IMR-90 (cell line): Measurements from ENCODE around the gene PLD5. TPM values are rescaled to one million over a fixed set of nuclear protein-coding genes. Genes with fewer than 3 reads are reported as not detected.

ENCODE experiments used
- ATAC-seq: fragments of 200-7000 bp; cut with Tn5 transposase; 2 replicates; pipeline ENCODE4 v1.9.1; 2020; ENCODE audit warnings: low read depth, mild to moderate bottlenecking, moderate library complexity
- BruUV-seq: library from RNA; stranded (reverse); fragments of 400-500 nt; replicated peaks from 2 replicates; lab custom pipeline; 2021; lab: Mats Ljungman, UMichigan
- CTCF ChIA-PET: fragments of 300-600 bp; formaldehyde crosslinking; extraction: SDS; loops from one replicate; lab custom pipeline; 2021; ENCODE audit warnings: antibody characterized with exemption; lab: Yijun Ruan, JAX
- POLR2A ChIA-PET: fragments of 300-600 bp; sonication (Branson Sonifier 250); formaldehyde crosslinking; loops from one replicate; lab custom pipeline; 2022; ENCODE audit warnings: antibody characterized with exemption; ENCODE audit not compliant: unreplicated experiment; lab: Charles Lee
- DNase-seq: peaks from one replicate; pipeline ENCODE4 v3.0.0; 2013
- H2AFZ ChIP-seq: replicated peaks from 2 replicates; pipeline ENCODE3; 2013; ENCODE audit warnings: low read length, mild to moderate bottlenecking; ENCODE audit not compliant: poor library complexity
- H2AK5ac ChIP-seq: 2 replicates; pipeline ENCODE4 v1.6.1; 2013; ENCODE audit warnings: low read depth, low read length, inconsistent platforms
- H2AK9ac ChIP-seq: replicated peaks from 2 replicates; pipeline ENCODE3; 2013; ENCODE audit warnings: mild to moderate bottlenecking, low read depth, low read length, moderate library complexity; ENCODE audit not compliant: poor library complexity
- H2BK120ac ChIP-seq: 2 replicates; pipeline ENCODE4 v1.6.1; 2013; ENCODE audit warnings: low read depth, low read length, inconsistent platforms
- H2BK15ac ChIP-seq: 3 replicates; pipeline ENCODE4 v1.6.1; 2013; ENCODE audit warnings: low read depth, low read length, inconsistent platforms
- H2BK20ac ChIP-seq: 2 replicates; pipeline ENCODE4 v1.6.1; 2013; ENCODE audit warnings: low read depth, mild to moderate bottlenecking, inconsistent platforms, low read length, moderate library complexity
- H2BK5ac ChIP-seq: 2 replicates; pipeline ENCODE4 v1.6.1; 2013; ENCODE audit warnings: mild to moderate bottlenecking, low read depth, low read length, inconsistent platforms; ENCODE audit not compliant: poor library complexity, severe bottlenecking
- H3K14ac ChIP-seq: replicated peaks from 2 replicates; pipeline ENCODE4 v1.6.1; 2013; ENCODE audit warnings: low read depth, low read length, inconsistent platforms
- H3K18ac ChIP-seq: 2 replicates; pipeline ENCODE4 v1.6.1; 2013; ENCODE audit warnings: low read depth, low read length, control low read depth
- H3K23ac ChIP-seq: 2 replicates; pipeline ENCODE4 v1.6.1; 2013; ENCODE audit warnings: low read depth, low read length, inconsistent platforms
- H3K27ac ChIP-seq: 2 replicates; pipeline ENCODE4 v1.5.1; 2013; ENCODE audit warnings: mild to moderate bottlenecking, control low read depth, low read length; ENCODE audit not compliant: insufficient read depth
- H3K27me3 ChIP-seq: 2 replicates; pipeline ENCODE4 v1.6.1; 2013; ENCODE audit warnings: low read length; ENCODE audit not compliant: control insufficient read depth, insufficient read depth
- H3K36me3 ChIP-seq: 2 replicates; pipeline ENCODE4 v1.6.1; 2013; ENCODE audit warnings: low read length, mixed read lengths; ENCODE audit not compliant: control insufficient read depth, insufficient read depth
- H3K4ac ChIP-seq: 2 replicates; pipeline ENCODE4 v1.6.1; 2013; ENCODE audit warnings: low read depth, low read length, inconsistent platforms
- H3K4me1 ChIP-seq: 2 replicates; pipeline ENCODE4 v1.6.1; 2013; ENCODE audit warnings: low read length, mixed read lengths; ENCODE audit not compliant: control insufficient read depth, insufficient read depth
- H3K4me2 ChIP-seq: 2 replicates; pipeline ENCODE4 v1.6.1; 2013; ENCODE audit warnings: low read depth, mild to moderate bottlenecking, control low read depth, low read length, moderate library complexity
- H3K4me3 ChIP-seq: 2 replicates; pipeline ENCODE4 v1.5.1; 2013; ENCODE audit warnings: low read depth, mild to moderate bottlenecking, control low read depth, low read length, moderate library complexity; ENCODE audit not compliant: insufficient read depth
- H3K56ac ChIP-seq: 2 replicates; pipeline ENCODE4 v1.6.1; 2013; ENCODE audit warnings: low read length, inconsistent platforms; ENCODE audit not compliant: insufficient read depth; ENCODE audit errors: extremely low read depth
- H3K79me1 ChIP-seq, 2 experiments: 2 replicates each; pipeline ENCODE4 v1.6.1; 2013; ENCODE audit warnings: low read length in 2 of 2, inconsistent platforms in 1 of 2, low read depth in 1 of 2
- H3K9ac ChIP-seq: 2 replicates; pipeline ENCODE4 v1.6.1; 2013; ENCODE audit warnings: low read depth, low read length, control low read depth
- H3K9me1 ChIP-seq: 2 replicates; pipeline ENCODE4 v1.6.1; 2013; ENCODE audit warnings: low read length, inconsistent platforms; ENCODE audit not compliant: insufficient read depth
- H3K9me3 ChIP-seq: 2 replicates; pipeline ENCODE4 v1.6.1; 2013; ENCODE audit warnings: low read length; ENCODE audit not compliant: control insufficient read depth, insufficient read depth
- H4K20me1 ChIP-seq: 2 replicates; pipeline ENCODE4 v1.6.1; 2013; ENCODE audit warnings: low read length, inconsistent platforms; ENCODE audit not compliant: insufficient read depth
- H4K5ac ChIP-seq: 2 replicates; pipeline ENCODE4 v1.6.1; 2013; ENCODE audit warnings: mild to moderate bottlenecking, low read depth, low read length, control low read depth
- H4K8ac ChIP-seq, 2 experiments: 2 replicates each; pipeline ENCODE4 v1.6.1; 2013; ENCODE audit warnings: low read depth in 2 of 2, low read length in 2 of 2, control low read depth in 1 of 2, inconsistent platforms in 1 of 2
- H4K91ac ChIP-seq: 2 replicates; pipeline ENCODE4 v1.6.1; 2013; ENCODE audit warnings: low read depth, low read length, inconsistent platforms; ENCODE audit not compliant: insufficient read depth
- BHLHE40 ChIP-seq: fragments of 150-350 bp; IDR thresholded peaks from 2 replicates; pipeline ENCODE4 v1.6.1; 2016; ENCODE audit warnings: mild to moderate bottlenecking, low read depth, low read length
- CEBPB ChIP-seq: IDR thresholded peaks from 2 replicates; pipeline ENCODE4 v1.6.1; 2012; ENCODE audit warnings: low read depth, low read length, improper control_type of control experiment
- CHD1 ChIP-seq: IDR thresholded peaks from 2 replicates; pipeline ENCODE4 v1.6.1; 2012; ENCODE audit warnings: low read depth, low read length, improper control_type of control experiment
- CTCF ChIP-seq: conservative IDR thresholded peaks from 2 replicates; pipeline ENCODE4 v1.5.1; 2012; ENCODE audit warnings: mild to moderate bottlenecking, low read depth, low read length, improper control_type of control experiment
- ELK1 ChIP-seq: fragments of 150-350 bp; IDR thresholded peaks from 2 replicates; pipeline ENCODE4 v1.6.1; 2016; ENCODE audit warnings: low read depth, mild to moderate bottlenecking, low read length, moderate library complexity, borderline replicate concordance
- FOS ChIP-seq: fragments of 150-350 bp; IDR thresholded peaks from 2 replicates; pipeline ENCODE4 v1.6.1; 2016; ENCODE audit warnings: low read depth, low read length
- NFE2L2 ChIP-seq: fragments of 150-350 bp; IDR thresholded peaks from 2 replicates; pipeline ENCODE4 v1.6.1; 2016; ENCODE audit warnings: low read depth, mild to moderate bottlenecking, low read length
- POLR2A ChIP-seq: IDR thresholded peaks from 2 replicates; pipeline ENCODE4 v1.6.1; 2012; ENCODE audit warnings: mild to moderate bottlenecking, low read depth, low read length
- RCOR1 ChIP-seq: IDR thresholded peaks from 2 replicates; pipeline ENCODE4 v1.6.1; 2012; ENCODE audit warnings: mild to moderate bottlenecking, low read length, improper control_type of control experiment; ENCODE audit not compliant: insufficient replicate concordance
- RFX5 ChIP-seq: IDR thresholded peaks from 2 replicates; pipeline ENCODE4 v1.8.0; 2012; ENCODE audit warnings: low read depth, mild to moderate bottlenecking, low read length, moderate library complexity
- SMC3 ChIP-seq: fragments of 150-350 bp; IDR thresholded peaks from 2 replicates; pipeline ENCODE4 v1.6.1; 2016; ENCODE audit warnings: low read depth, mild to moderate bottlenecking, antibody characterized with exemption, low read length, moderate library complexity
- USF2 ChIP-seq: fragments of 150-350 bp; IDR thresholded peaks from 2 replicates; pipeline ENCODE4 v1.6.1; 2017; ENCODE audit warnings: mild to moderate bottlenecking, antibody characterized with exemption, low read length, low read depth
- WGBS, 2 experiments: methylation state at CpG; one replicate each; pipeline versions ENCODE4 v1.1.5 to v1.1.7; 2013; ENCODE audit warnings: missing lambda C conversion rate in 2 of 2; ENCODE audit not compliant: insufficient read length in 1 of 2; ENCODE audit errors: extremely low coverage in 2 of 2; 5-methylcytosine and 5-hydroxymethylcytosine counted together
- dilution Hi-C: fragments of 300-500 bp; cut with HindIII; formaldehyde crosslinking; loops from one replicate; pipeline ENCODE4 v1.14.3; 2018; ENCODE audit warnings: low sequenced_read_pairs; ENCODE audit not compliant: unreplicated experiment
- in situ Hi-C: fragments of 300-500 bp; cut with MboI; formaldehyde crosslinking; loops from 3 replicates; pipeline ENCODE4 v1.14.3; 2019; ENCODE audit warnings: low sequenced_read_pairs, inconsistent platforms, mixed read lengths
- intact Hi-C: fragments of 100-400 bp; cut with micrococcal nuclease; formaldehyde crosslinking; loops from 2 replicates; pipeline ENCODE4 v1.10.0; 2022
- polyA plus RNA-seq, 3 experiments: library from polyadenylated mRNA; depleted of rRNA; stranded (reverse); fragments of >200 nt; gene quantifications; 2 replicates each; pipeline ENCODE4 v1.2.3, GENCODE V29; 2012; ENCODE audit warnings: low replicate concordance in 1 of 3
- total RNA-seq: library from RNA; depleted of rRNA; stranded (reverse); fragments of >200 nt; gene quantifications from 2 replicates; pipeline ENCODE4 v1.2.3, GENCODE V29; 2012

Gene PLD5
- total and polyA plus RNA-seq, 2 of the 4 experiments (the other 2 are of a cell fraction) = not detected

DNA sequence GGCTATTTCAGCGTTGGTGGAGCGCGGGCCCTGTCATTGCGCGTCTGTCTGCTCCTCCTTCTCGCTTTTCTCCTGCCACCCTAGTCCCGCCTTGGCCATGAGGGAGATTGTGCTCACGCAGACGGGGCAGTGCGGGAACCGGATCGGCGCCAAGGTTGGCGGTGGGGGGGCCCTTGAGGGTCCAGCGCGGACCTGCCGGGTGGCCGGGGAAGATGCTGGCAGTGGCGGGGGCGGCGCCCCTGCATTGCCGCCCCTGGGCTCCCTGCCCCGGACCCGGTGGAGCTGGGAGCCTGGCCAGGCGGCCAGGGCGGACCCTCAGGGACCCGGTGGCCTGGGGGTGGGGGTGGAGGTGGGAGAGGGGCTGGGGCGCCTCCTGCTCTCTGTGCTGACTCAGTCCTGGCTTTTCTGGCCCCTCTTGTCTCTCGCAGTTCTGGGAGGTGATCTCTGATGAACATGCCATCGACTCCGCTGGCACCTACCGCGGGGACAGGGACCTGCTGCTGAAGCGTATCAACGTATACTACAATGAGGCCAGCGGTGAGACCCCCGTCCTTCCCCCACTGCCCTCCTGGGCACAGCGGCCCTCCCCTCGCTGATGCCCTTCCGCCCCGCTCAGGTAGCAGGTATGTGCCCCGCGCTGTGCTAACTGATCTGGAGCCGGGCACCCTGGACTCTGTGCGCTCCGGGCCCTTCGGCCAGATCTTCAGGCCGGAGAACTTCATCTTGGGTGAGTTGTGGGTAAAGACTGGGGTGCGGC lies 467.3 kb downstream of the PLD5 start:
- no peak overlapping the region for H4K91ac ChIP-seq
- no peaks in the 10 kb centered on the region for H4K20me1 ChIP-seq
- no peaks in the 10 kb centered on the region for H3K9me1 ChIP-seq
- DNase-seq (no peak), ATAC-seq (no peak)
- ChIA-PET CTCF (interaction anchor here (0.7 kb wide), 1 partner anchor 58 kb away, joined by 3 read pairs; the partner anchor contains the start of gene MAP1LC3C), POLR2A (no interaction called here)
- no peak overlapping the region for H3K4ac ChIP-seq
- H3K27me3 ChIP-seq = no peaks in the 10 kb centered on the region
- H3K14ac ChIP-seq = no peak overlapping the region
- no peak overlapping the region for H3K18ac ChIP-seq
- in situ Hi-C loops = no loop called here
- no TSS peak for BruUV-seq
- H2BK20ac ChIP-seq = no peak overlapping the region
- H2AK5ac ChIP-seq = no peak overlapping the region
- no peak overlapping the region for H3K9ac ChIP-seq
- no peak overlapping the region for H2BK15ac ChIP-seq
- no peak overlapping the region for H3K4me2 ChIP-seq
- no peak overlapping the region for H3K27ac ChIP-seq
- TF ChIP-seq RFX5 = no peak
- TF ChIP-seq CEBPB = no peak
- no peak for TF ChIP-seq POLR2A
- TF ChIP-seq BHLHE40 = no peak
- no peak for TF ChIP-seq NFE2L2
- TF ChIP-seq CTCF = no peak
- no peak for TF ChIP-seq FOS
- TF ChIP-seq USF2 = no peak
- TF ChIP-seq SMC3 = no peak
- no peak for TF ChIP-seq ELK1
- no peak for TF ChIP-seq CHD1
- TF ChIP-seq RCOR1 = no peak
- H2AFZ ChIP-seq = no peak overlapping the region
- H3K56ac ChIP-seq = no peak overlapping the region
- no peak overlapping the region for H4K8ac ChIP-seq
- peaks cover 30% of the 10 kb centered on the region for H3K9me3 ChIP-seq
- WGBS, 2 experiments = 80% methylated on average over 3 of the region's 49 CpGs; no CpG with 5 or more reads in 1 of the 2 experiments
- H4K5ac ChIP-seq = no peak overlapping the region
- no peaks in the 10 kb centered on the region for H3K36me3 ChIP-seq
- H2BK5ac ChIP-seq = no peak overlapping the region
- no peak overlapping the region for H2BK120ac ChIP-seq
- no peaks in the 10 kb centered on the region for H3K4me1 ChIP-seq
- dilution Hi-C loops = no loop called here
- H2AK9ac ChIP-seq = no peak overlapping the region
- no peak overlapping the region for H3K23ac ChIP-seq
- H3K4me3 ChIP-seq = no peak overlapping the region
- H3K79me1 ChIP-seq = no peaks in the 10 kb centered on the region
- intact Hi-C loops = no loop called here
